BLaER1 treated with 17β-estradiol and CSF1 and Interleukin-3, amounts not matched to agents 10 nM and 100 nM (cell line): ENCODE measurements around the gene CYP46A1.

ENCODE experiments used
- H3K27ac ChIP-seq, 11 experiments: shearing (Covaris generic); formaldehyde crosslinking; 2 replicates each; pipeline ENCODE4 v1.8.1; 2022
- H3K27me3 ChIP-seq, 11 experiments: shearing (Covaris generic); formaldehyde crosslinking; 2 replicates each; pipeline ENCODE4 v1.8.1; 2022
- H3K36me3 ChIP-seq, 11 experiments: shearing (Covaris generic); formaldehyde crosslinking; 2 replicates each; pipeline ENCODE4 v1.8.1; 2022
- H3K4me1 ChIP-seq, 10 experiments: shearing (Covaris generic); formaldehyde crosslinking; 2 replicates each; pipeline ENCODE4 v1.8.1; 2022
- H3K4me2 ChIP-seq, 11 experiments: shearing (Covaris generic); formaldehyde crosslinking; 2 replicates each; pipeline ENCODE4 v1.8.1; 2022
- H3K4me3 ChIP-seq, 10 experiments: shearing (Covaris generic); formaldehyde crosslinking; 2 replicates each; pipeline ENCODE4 v1.8.1; 2022
- H3K9ac ChIP-seq, 11 experiments: shearing (Covaris generic); formaldehyde crosslinking; 2 replicates each; pipeline ENCODE4 v1.8.1; 2022
- H3K9me3 ChIP-seq, 11 experiments: shearing (Covaris generic); formaldehyde crosslinking; replicated peaks in 1 of 11; 2 replicates each; pipeline ENCODE4 v1.8.1; 2022
- H4K20me1 ChIP-seq, 11 experiments: shearing (Covaris generic); formaldehyde crosslinking; 2 replicates each; pipeline ENCODE4 v1.8.1; 2022
- Cebpa-rat ChIP-seq, 11 experiments: shearing (Covaris generic); IDR thresholded peaks; 2 replicates each; pipeline ENCODE4 v1.8.1; 2022

The CYP46A1 gene

DNA sequence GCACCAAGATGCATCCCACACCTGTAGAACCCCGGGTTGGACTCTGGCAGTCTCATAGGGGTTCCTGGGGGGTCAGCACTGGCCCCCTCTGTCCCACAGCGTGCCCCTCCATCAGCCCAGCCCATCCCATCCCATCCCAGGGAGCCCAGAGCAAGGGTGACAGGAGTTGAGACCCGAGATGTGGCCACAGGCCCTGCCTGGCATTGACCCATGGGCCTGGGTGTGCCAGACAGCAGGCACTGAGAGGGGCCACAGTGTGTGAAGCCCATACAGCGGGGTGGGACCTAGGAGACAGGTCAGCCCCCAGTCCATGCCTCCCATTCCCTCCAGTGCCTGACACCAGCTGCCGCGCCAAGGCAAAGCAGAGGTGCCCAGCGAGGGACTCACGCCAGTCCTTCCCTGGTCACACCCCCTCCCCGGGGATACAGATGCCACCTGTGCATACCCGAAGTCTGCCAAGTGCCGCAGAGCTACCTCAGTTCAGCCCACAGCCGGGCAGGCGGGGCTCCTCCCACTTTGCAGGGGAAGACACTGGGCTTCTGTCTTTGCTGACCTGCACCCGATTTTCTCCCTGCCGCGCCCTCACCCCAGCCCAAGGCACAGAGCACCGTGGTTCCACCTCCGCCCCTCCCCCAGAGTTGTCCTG is 50.4 kb downstream of the CYP46A1 start:
- H3K4me3 ChIP-seq, result no peak overlapping the region
- no peaks in the 10 kb centered on the region for H3K9me3 ChIP-seq
- peaks cover 36 to 56% (median 46%) of the 10 kb centered on the region in 10 experiments for H3K4me1 ChIP-seq
- H3K27ac ChIP-seq, result peak overlapping the region in 2 of 11 experiments; percentile 18 to 65; a peak in 3 of 22 replicates
- no peaks in the 10 kb centered on the region for H3K36me3 ChIP-seq
- peak overlapping the region in 1 of 11 experiments; percentile 21; a peak in 1 of 22 replicates for H3K9ac ChIP-seq
- H3K4me2 ChIP-seq, result peak overlapping the region; percentile 38 to 89 (median 66); a peak in 18 of 22 replicates
- H4K20me1 ChIP-seq, result peaks cover 0 to 57% (median 0%) of the 10 kb centered on the region in 11 experiments; a peak in 5 of 22 replicates
- no peak for TF ChIP-seq Cebpa-rat (IDR thresholded peaks at IDR 0.05)
- peaks cover 32 to 62% (median 43%) of the 10 kb centered on the region in 11 experiments for H3K27me3 ChIP-seq

DNA sequence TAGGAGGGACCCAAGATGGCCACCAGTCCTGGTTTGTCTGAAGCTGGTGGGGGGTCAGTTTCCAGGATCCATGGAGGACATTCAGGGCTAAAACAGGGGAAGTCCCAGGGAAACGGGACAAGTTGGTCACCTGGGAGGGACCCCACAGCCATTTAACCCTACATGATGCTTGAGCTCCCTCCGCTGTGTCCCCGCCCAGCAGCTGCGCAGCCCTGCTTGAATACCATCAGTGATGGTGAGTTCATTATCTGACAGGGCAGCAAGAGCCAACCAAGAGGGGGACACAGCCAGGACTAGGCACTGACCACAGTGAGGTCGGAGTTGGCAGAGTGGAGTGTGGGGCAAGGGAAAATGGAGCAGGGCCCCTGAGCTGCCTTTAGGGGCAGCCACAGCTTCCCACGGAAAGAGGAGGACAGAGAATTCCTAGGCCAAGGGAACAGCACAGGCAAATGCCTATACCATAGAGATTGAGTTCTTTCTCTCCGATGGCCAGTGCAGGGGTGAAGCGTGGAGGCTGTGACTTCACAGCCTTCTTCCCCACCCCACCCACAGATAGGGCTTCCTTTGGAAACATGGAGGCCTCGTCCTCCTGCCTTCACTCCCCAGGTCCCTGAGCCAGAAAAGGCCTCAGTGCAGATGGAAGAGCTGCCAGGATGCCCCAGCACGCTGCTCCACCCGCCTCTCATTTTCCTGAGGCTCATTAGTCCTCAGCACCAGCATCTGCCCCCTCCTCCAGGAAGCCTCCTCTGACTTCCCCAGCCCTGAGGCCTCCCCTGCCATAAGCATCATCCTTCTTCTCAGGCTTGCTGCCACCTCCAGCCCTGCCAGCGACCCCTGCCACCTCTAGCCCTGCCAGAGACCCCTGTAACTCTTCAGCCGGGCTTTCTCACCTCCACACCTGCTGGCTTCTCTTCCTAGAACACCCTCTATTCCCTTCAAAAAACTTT is 51.4 kb downstream of the CYP46A1 start:
- Histone ChIP-seq H3K4me1 (peaks cover 36 to 49% (median 43%) of the 10 kb centered on the region in 10 experiments), H3K27me3 (peaks cover 27 to 62% (median 38%) of the 10 kb centered on the region in 11 experiments), H3K4me2 (peak overlapping the region in 3 of 11 experiments; percentile 65 to 74 (median 70); a peak in 3 of 22 replicates), H3K4me3 (no peak overlapping the region), H4K20me1 (peaks cover 0 to 61% (median 0%) of the 10 kb centered on the region in 11 experiments; a peak in 5 of 22 replicates), H3K36me3 (no peaks in the 10 kb centered on the region), H3K9ac (no peak overlapping the region), H3K27ac (no peak overlapping the region), H3K9me3 (no peaks in the 10 kb centered on the region)
- no peak for TF ChIP-seq Cebpa-rat (IDR thresholded peaks at IDR 0.05)

GRCh38 chr14:99736603-99737371 is 52.7 kb downstream of the CYP46A1 start:
- H3K9me3 ChIP-seq, result no peaks in the 10 kb centered on the region
- peak overlapping the region; percentile 71 to 89 (median 83); a peak in 21 of 22 replicates for H3K4me2 ChIP-seq
- peaks cover 21 to 52% (median 26%) of the 10 kb centered on the region in 11 experiments for H3K27me3 ChIP-seq
- H4K20me1 ChIP-seq, result peaks cover 0 to 56% (median 0%) of the 10 kb centered on the region in 11 experiments; a peak in 5 of 22 replicates
- peaks cover 36 to 48% (median 43%) of the 10 kb centered on the region in 10 experiments for H3K4me1 ChIP-seq
- H3K9ac ChIP-seq, result peak overlapping the region in 1 of 11 experiments; percentile 50; a peak in 1 of 22 replicates
- no peaks in the 10 kb centered on the region for H3K36me3 ChIP-seq
- H3K27ac ChIP-seq, result no peak overlapping the region
- no peak for TF ChIP-seq Cebpa-rat (IDR thresholded peaks at IDR 0.05)
- H3K4me3 ChIP-seq, result no peak overlapping the region

- Histone ChIP-seq H3K4me1 (peaks cover 36 to 53% (median 41%) of the 10 kb centered on the region in 10 experiments), H3K27me3 (peaks cover 21 to 49% (median 26%) of the 10 kb centered on the region in 11 experiments), H3K27ac (no peak overlapping the region), H3K4me3 (peak overlapping the region in 7 of 10 experiments; percentile 14 to 52 (median 26); a peak in 8 of 20 replicates), H3K9me3 (no peaks in the 10 kb centered on the region), H3K36me3 (no peaks in the 10 kb centered on the region), H3K9ac (peak overlapping the region in 7 of 11 experiments; percentile 24 to 50 (median 37); a peak in 12 of 22 replicates), H3K4me2 (peak overlapping the region; percentile 71 to 89 (median 83)), H4K20me1 (peaks cover 0 to 52% (median 0%) of the 10 kb centered on the region in 11 experiments; a peak in 5 of 22 replicates)
- TF ChIP-seq Cebpa-rat (IDR thresholded peaks at IDR 0.05), result no peak
Measured at GRCh38 chr14:99737451-99737951, 53.4 kb downstream of the CYP46A1 start.

DNA sequence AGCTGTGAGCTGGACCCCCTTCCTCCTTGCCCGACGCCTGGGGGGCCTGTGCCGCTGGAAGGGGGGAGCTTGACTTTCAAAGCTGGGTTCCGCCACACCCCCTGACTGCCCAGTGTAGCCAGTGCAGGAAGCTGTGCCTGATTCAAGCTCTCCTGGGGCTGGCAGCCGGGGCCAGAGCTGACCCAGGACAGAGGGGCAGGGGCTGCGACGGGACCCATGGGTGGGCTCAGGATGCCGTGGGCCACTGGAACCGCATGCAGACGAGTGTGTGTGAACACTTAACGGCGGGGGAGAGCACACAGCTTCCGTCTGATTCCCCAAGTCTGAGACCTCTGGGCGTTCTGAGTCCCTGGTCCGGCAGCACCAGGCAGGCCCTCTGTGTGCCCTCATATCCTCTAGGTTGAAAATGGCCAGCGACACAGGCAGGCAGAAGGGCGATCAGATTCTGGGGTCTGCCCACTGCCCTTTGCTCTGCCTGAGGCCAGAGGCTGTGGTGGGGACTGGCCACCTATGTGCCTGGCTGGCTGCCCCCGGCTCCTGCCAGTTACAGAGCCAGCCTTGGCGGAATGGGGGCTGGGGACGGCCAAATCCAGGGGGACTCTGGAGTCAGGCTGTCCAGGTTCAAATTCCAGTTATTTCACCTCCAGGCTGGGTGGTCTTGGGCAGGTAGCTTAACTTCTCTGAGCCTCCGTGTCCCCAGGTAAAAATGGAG is 54.0 kb downstream of the CYP46A1 start:
- H3K4me2 ChIP-seq, result peak overlapping the region; percentile 71 to 89 (median 83)
- peak overlapping the region in 7 of 10 experiments; percentile 14 to 52 (median 26); a peak in 7 of 20 replicates for H3K4me3 ChIP-seq
- H3K27me3 ChIP-seq, result peaks cover 21 to 45% (median 26%) of the 10 kb centered on the region in 11 experiments
- TF ChIP-seq Cebpa-rat (IDR thresholded peaks at IDR 0.05), result no peak
- peak overlapping the region in 6 of 11 experiments; percentile 24 to 50 (median 37); a peak in 12 of 22 replicates for H3K9ac ChIP-seq
- H3K9me3 ChIP-seq, result no peaks in the 10 kb centered on the region
- H4K20me1 ChIP-seq, result peaks cover 0 to 46% (median 0%) of the 10 kb centered on the region in 11 experiments; a peak in 4 of 22 replicates
- H3K36me3 ChIP-seq, result no peaks in the 10 kb centered on the region
- no peak overlapping the region for H3K27ac ChIP-seq
- H3K4me1 ChIP-seq, result peaks cover 31 to 47% (median 35%) of the 10 kb centered on the region in 10 experiments

GRCh38 chr14:99740411-99740810 is 56.3 kb downstream of the CYP46A1 start:
- H3K27ac ChIP-seq, result no peak overlapping the region
- TF ChIP-seq Cebpa-rat (IDR thresholded peaks at IDR 0.05), result no peak
- H4K20me1 ChIP-seq, result peaks cover 0 to 30% (median 0%) of the 10 kb centered on the region in 11 experiments; a peak in 4 of 22 replicates
- peaks cover 21 to 41% (median 26%) of the 10 kb centered on the region in 11 experiments for H3K27me3 ChIP-seq
- H3K4me2 ChIP-seq, result no peak overlapping the region
- peaks cover 14 to 36% (median 23%) of the 10 kb centered on the region in 10 experiments for H3K4me1 ChIP-seq
- no peak overlapping the region for H3K4me3 ChIP-seq
- no peaks in the 10 kb centered on the region for H3K9me3 ChIP-seq
- H3K9ac ChIP-seq, result no peak overlapping the region
- H3K36me3 ChIP-seq, result no peaks in the 10 kb centered on the region

DNA sequence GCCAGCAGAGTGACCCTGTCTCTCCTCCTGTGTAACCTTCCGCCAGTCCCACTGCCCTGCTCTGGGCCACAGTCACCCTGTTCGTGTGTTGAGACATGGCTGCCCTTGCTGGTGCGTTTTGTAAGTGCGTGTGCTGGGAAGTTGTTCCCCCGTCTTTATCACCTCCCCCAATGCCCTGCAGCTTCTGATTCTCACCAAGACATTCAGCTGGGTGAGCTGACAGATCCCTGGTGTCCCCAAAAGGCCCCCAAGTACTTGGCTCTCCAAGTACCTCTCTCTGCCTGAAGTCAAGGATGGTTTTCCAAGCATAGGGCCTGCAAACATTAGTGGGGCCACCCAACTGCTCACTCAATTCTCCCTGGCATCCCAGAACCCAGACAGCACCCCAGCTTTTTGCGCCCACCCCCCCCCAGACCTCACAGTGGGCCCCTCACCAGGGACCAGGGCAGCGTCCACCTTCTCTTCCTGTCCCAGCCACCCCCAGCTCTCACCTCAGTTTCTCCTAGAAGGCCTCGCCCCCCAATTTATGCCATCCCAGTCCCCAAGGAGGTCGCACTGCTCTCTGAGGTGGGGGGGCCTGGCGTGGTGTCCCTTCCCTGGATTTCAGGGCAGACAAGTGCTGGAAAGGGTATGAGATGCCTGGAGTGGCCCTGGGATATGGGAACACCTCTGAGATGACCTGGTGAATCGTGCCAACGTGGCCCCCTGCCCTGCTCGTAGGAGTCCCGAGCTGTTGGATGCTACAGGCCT is 57.3 kb downstream of the CYP46A1 start:
- H3K27ac ChIP-seq, result no peak overlapping the region
- H3K36me3 ChIP-seq, result no peaks in the 10 kb centered on the region
- no peaks in the 10 kb centered on the region for H3K9me3 ChIP-seq
- H3K27me3 ChIP-seq, result peaks cover 21 to 39% (median 24%) of the 10 kb centered on the region in 11 experiments
- H3K4me3 ChIP-seq, result no peak overlapping the region
- peaks cover 0 to 26% (median 0%) of the 10 kb centered on the region in 11 experiments; a peak in 3 of 22 replicates for H4K20me1 ChIP-seq
- H3K4me2 ChIP-seq, result peak overlapping the region in 1 of 11 experiments; percentile 26; a peak in 1 of 22 replicates
- no peak for TF ChIP-seq Cebpa-rat (IDR thresholded peaks at IDR 0.05)
- no peak overlapping the region for H3K9ac ChIP-seq
- H3K4me1 ChIP-seq, result peaks cover 20 to 46% (median 33%) of the 10 kb centered on the region in 10 experiments
